SU-DHL-6 (cell line): Measurements from ENCODE around the gene AKR1C8.
"Not testable (repeated sequence)": the region's sequence is repeated elsewhere in the genome, so short reads cannot be mapped to it uniquely, and the experiment has no call there.

Source experiments
- H2AFZ ChIP-seq: fragments of 200-600 bp; sonication (generic); 2 replicates; pipeline ENCODE4 v1.6.1; 2014; ENCODE audit warnings: low read depth, mild to moderate bottlenecking, moderate library complexity, mixed read lengths, antibody characterized with exemption, low read length; ENCODE audit not compliant: severe bottlenecking
- H3F3A ChIP-seq: fragments of 200-600 bp; shearing (Covaris generic); 2 replicates; pipeline ENCODE4 v1.6.0; 2016; ENCODE audit warnings: antibody characterized with exemption, mild to moderate bottlenecking; ENCODE audit not compliant: insufficient read depth
- H3K27ac ChIP-seq: fragments of 200-600 bp; sonication (generic); 2 replicates; pipeline ENCODE4 v1.5.1; 2016; ENCODE audit warnings: low read depth, mild to moderate bottlenecking, low read length, moderate library complexity, mixed read lengths
- H3K27me3 ChIP-seq: fragments of 200-600 bp; sonication (generic), shearing (Covaris generic); 2 replicates; pipeline ENCODE4 v1.6.0; 2014; ENCODE audit warnings: mild to moderate bottlenecking, low read length
- H3K36me3 ChIP-seq: fragments of 200-600 bp; sonication (generic); 2 replicates; pipeline ENCODE4 v1.6.1; 2014; ENCODE audit warnings: mild to moderate bottlenecking, low read length, mixed read lengths
- H3K4me2 ChIP-seq: fragments of 300-600, 200-600 bp; shearing (Covaris generic), sonication (generic); 2 replicates; pipeline ENCODE4 v1.6.0; 2014; ENCODE audit warnings: low read length, low read depth, mild to moderate bottlenecking; ENCODE audit not compliant: poor library complexity, severe bottlenecking
- H3K4me3 ChIP-seq: fragments of 200-600 bp; sonication (generic); 2 replicates; pipeline ENCODE4 v1.5.1; 2014; ENCODE audit warnings: antibody characterized with exemption, low read length, mild to moderate bottlenecking, mixed read lengths; ENCODE audit not compliant: insufficient read depth, poor library complexity, severe bottlenecking
- H3K79me2 ChIP-seq: fragments of 200-600 bp; sonication (generic); 2 replicates; pipeline ENCODE4 v1.6.1; 2014; ENCODE audit warnings: mild to moderate bottlenecking, low read length, moderate library complexity; ENCODE audit not compliant: insufficient read depth
- H3K9ac ChIP-seq: fragments of 200-600 bp; sonication (generic); 2 replicates; pipeline ENCODE4 v1.7.0; 2014; ENCODE audit warnings: mild to moderate bottlenecking, low read length
- H3K9me2 ChIP-seq: fragments of 200-600 bp; sonication (generic); replicated peaks from 2 replicates; pipeline ENCODE4 v1.6.1; 2014; ENCODE audit warnings: low read length; ENCODE audit not compliant: insufficient read depth
- H3K9me3 ChIP-seq: fragments of 200-600 bp; sonication (generic); 2 replicates; pipeline ENCODE4 v1.6.1; 2014; ENCODE audit warnings: low read length, mixed read lengths; ENCODE audit not compliant: insufficient read depth
- H4K20me1 ChIP-seq: fragments of 200-600 bp; sonication (generic); 2 replicates; pipeline ENCODE4 v1.6.1; 2014; ENCODE audit warnings: low read depth, mild to moderate bottlenecking, antibody characterized with exemption, low read length, moderate library complexity, mixed read lengths
- CTCF ChIP-seq: fragments of 200-600 bp; sonication (generic); IDR thresholded peaks from one replicate; pipeline ENCODE4 v1.5.1; 2017; ENCODE audit warnings: antibody characterized with exemption, mild to moderate bottlenecking, low read length, moderate library complexity; ENCODE audit not compliant: insufficient read depth, poor library complexity, severe bottlenecking
- EZH2phosphoT487 ChIP-seq: fragments of 200-600 bp; sonication (generic), shearing (Covaris generic); conservative IDR thresholded peaks from 2 replicates; pipeline ENCODE4 v1.6.1; 2018; ENCODE audit warnings: mild to moderate bottlenecking, antibody characterized with exemption, low read length, moderate library complexity, mixed read lengths

The AKR1C8 gene

GRCh38 chr10:5146920-5147254 is 38.1 kb downstream of the AKR1C8 start:
- Histone ChIP-seq H3K79me2 (no peaks in the 10 kb centered on the region), H3K27me3 (no peaks in the 10 kb centered on the region), H4K20me1 (no peaks in the 10 kb centered on the region), H3K4me2 (no peak overlapping the region), H3K27ac (no peak overlapping the region), H3K9ac (no peak overlapping the region), H3K9me3 (peaks cover 8% of the 10 kb centered on the region; the same call in 1 of the 2 replicates), H3K4me3 (no peak overlapping the region), H3F3A (no peaks in the 10 kb centered on the region), H2AFZ (no peak overlapping the region), H3K9me2 (no peaks in the 10 kb centered on the region), H3K36me3 (no peaks in the 10 kb centered on the region)
- TF ChIP-seq EZH2phosphoT487 = no peak
- TF ChIP-seq CTCF = no peak

GRCh38 chr10:5143137-5143536 is 41.8 kb downstream of the AKR1C8 start:
- H3K36me3 ChIP-seq = no peaks in the 10 kb centered on the region
- H3K4me3 ChIP-seq = no peak overlapping the region
- no peaks in the 10 kb centered on the region for H3K9me3 ChIP-seq
- H3K9ac ChIP-seq = no peak overlapping the region
- no peaks in the 10 kb centered on the region for H3K79me2 ChIP-seq
- no peak overlapping the region for H2AFZ ChIP-seq
- no peak overlapping the region for H3K27ac ChIP-seq
- H4K20me1 ChIP-seq = no peaks in the 10 kb centered on the region
- H3K4me2 ChIP-seq = no peak overlapping the region
- no peaks in the 10 kb centered on the region for H3F3A ChIP-seq
- no peak for TF ChIP-seq EZH2phosphoT487
- no peak for TF ChIP-seq CTCF
- no peaks in the 10 kb centered on the region for H3K27me3 ChIP-seq
- H3K9me2 ChIP-seq = no peaks in the 10 kb centered on the region

GRCh38 chr10:5142199-5142598 is 42.8 kb downstream of the AKR1C8 start:
- Histone ChIP-seq H2AFZ (no peak overlapping the region), H3K4me2 (no peak overlapping the region), H4K20me1 (no peaks in the 10 kb centered on the region), H3K4me3 (no peak overlapping the region), H3K27ac (no peak overlapping the region), H3K9ac (no peak overlapping the region), H3K79me2 (no peaks in the 10 kb centered on the region), H3K36me3 (no peaks in the 10 kb centered on the region), H3K9me2 (no peaks in the 10 kb centered on the region), H3K27me3 (no peaks in the 10 kb centered on the region), H3F3A (no peaks in the 10 kb centered on the region), H3K9me3 (no peaks in the 10 kb centered on the region)
- TF ChIP-seq EZH2phosphoT487 (no peak), CTCF (no peak)

GRCh38 chr10:5137699-5138098 is 47.3 kb downstream of the AKR1C8 start:
- H4K20me1 ChIP-seq, H3F3A ChIP-seq, H3K9me2 ChIP-seq, H3K79me2 ChIP-seq, H3K4me2 ChIP-seq, H3K36me3 ChIP-seq, H3K9me3 ChIP-seq, H3K27ac ChIP-seq, H2AFZ ChIP-seq, H3K9ac ChIP-seq, H3K4me3 ChIP-seq, H3K27me3 ChIP-seq: not testable (repeated sequence)
